HG03439 (cell line): ENCODE results near the gene WNT3.
"Not testable (repeated sequence)": the region's sequence is repeated elsewhere in the genome, so short reads cannot be mapped to it uniquely, and the experiment has no call there.

Experiments
- ATAC-seq: cut with Tn5 transposase; IDR thresholded peaks from one replicate; pipeline ENCODE4 v1.9.1; 2021; ENCODE audit warnings: mild to moderate bottlenecking, moderate library complexity; ENCODE audit not compliant: unreplicated experiment

The WNT3 gene, protein sequence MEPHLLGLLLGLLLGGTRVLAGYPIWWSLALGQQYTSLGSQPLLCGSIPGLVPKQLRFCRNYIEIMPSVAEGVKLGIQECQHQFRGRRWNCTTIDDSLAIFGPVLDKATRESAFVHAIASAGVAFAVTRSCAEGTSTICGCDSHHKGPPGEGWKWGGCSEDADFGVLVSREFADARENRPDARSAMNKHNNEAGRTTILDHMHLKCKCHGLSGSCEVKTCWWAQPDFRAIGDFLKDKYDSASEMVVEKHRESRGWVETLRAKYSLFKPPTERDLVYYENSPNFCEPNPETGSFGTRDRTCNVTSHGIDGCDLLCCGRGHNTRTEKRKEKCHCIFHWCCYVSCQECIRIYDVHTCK

DNA sequence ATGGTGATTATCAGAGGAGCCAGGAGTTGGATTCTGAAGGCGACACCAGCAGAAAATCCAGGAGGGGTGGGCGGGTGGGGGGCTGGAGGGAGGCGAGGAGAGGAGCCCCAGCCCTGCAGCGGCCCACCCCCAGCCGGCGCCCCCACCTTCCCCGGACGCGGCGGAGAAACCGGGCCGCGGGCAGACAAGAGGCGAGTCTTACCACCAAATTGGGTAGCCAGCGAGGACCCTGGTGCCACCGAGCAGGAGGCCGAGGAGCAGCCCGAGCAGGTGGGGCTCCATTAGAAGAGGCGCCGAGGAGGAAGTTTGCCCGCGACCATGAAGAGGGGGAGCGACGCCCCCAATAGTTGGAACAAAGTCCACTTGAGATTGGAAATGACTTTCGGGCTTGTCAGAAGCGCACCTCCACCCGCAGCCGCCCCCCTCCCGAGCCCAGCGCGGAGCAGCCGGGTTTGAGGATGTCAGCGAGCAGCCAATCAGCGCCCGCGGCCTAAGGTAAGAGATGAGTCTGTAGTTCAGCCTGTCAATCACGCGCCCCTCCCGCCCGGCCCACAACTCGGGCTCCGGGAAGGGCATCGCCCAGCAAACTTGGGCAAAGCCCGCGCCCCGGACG lies at the start of gene WNT3:
Gene WNT3 (minus strand): TSS at position 377 of the 613 bp plus-strand sequence. CDS start 95 bp downstream, at position 282.
- ATAC-seq: no peak

DNA sequence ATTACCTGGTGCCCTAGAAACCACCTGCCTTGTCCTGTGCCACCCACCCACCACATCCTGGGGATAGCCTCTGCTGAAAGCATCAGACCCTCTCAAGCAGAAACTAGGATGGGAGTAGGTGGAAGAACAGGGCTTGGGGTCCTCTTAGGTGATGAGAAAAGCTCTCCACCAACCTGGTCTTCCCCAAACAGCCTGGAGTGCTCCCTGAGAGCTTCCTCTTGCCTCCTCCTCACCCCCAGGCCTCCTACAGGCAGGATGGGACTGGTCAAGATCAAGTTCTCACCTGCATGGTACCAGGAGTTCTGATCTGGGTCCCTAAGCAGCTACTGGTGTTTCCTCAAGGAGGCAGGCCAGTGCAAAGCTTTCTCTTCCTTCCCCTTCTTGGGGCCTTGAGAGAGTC lies 48.3 kb upstream of the WNT3 start:
- no peak for ATAC-seq

DNA sequence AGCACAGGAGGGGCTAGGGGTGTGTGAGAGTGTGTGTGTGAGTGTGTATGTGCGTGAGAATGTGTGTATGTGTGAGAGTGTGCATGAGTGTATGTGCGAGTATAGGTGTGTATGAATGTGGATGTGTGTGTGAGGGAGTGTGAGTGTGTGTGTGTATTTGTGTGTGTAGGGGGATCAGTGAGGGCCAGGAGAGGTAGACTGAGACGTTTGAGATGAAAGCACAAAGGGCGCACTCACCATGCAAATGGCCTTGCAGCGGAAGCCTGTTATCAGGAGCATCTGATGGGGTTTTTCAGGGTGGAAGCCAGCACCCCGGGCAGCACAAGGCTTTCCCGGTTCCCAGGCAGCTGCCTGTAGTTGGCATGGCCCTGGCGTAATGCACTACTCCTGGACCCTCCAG lies 47.8 kb upstream of the WNT3 start:
- no peak for ATAC-seq

DNA sequence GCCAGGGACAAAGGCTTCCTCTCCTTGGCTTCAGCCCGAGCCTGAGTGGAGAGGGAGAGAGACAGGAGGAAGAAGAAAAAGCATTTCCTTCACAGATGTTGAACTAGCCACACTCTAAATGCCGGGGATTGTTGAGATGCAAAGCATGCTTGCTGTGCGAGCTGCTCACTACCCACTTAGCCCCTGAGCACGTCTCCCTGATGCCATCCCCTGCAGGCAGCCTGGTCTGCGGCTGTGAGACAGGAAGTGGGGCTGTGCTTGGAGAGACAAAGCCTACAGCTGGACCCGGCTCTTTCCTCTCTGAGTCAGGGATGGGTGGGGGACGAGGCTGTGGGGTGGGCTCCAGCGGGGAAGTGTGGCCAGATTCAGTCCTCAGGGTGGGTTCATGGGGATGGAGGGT lies 46.6 kb upstream of the WNT3 start:
- no peak for ATAC-seq

DNA sequence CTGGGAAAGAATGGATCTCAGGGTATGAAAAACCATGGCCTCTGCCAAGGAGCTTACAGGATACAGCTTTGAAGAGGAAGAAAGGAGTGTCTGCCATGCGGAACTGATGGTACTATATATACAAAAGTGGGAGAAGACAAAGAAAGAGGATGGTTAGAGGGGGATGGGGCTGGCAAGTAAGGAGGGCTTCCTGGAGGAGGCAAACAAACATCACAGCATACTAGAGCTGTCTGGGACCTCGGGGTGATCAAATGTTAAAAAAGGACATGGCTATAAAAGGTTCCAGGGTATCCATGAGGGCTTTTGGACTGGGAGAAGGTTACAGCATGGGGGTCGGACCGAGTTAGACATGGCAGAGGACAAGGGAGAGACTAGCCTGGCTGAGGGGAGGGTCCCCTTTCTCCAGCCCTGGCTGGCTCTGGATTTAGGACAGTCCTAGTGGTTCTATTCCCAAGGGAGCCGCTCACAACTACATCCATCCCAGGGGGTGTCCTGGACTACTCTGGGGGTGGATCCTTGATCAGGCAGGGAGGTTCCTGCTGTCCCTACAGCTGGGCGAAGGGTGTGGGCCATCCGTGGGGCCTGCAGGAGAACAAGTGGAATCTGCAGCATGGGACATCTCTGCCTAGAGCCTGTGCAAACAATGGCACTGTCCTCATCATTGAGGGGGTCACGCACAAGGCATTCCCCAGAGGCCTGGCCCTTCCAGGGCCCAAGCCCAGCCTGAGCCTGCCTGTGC lies 45.1 kb upstream of the WNT3 start:
- ATAC-seq: no peak

DNA sequence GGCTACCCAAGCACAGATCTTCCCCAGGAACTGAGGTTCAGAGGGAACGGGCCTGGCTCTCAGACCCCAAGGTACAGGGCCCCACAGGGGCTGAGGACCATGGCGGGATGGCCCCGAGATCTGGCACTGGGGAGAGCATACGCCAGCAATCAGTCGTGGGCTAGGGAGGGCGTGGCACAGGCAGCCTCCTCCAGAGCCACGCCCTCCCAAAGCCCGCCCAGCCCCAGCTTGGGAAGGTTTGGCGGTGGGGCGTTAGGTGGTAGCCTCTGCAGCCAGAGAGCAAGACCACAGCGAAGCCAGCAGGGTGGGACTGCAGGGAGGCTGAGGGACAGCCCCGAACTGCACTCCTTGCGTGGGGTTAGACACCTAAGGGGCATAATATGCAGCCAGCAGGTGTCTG lies 44.5 kb upstream of the WNT3 start:
- ATAC-seq: no peak

DNA sequence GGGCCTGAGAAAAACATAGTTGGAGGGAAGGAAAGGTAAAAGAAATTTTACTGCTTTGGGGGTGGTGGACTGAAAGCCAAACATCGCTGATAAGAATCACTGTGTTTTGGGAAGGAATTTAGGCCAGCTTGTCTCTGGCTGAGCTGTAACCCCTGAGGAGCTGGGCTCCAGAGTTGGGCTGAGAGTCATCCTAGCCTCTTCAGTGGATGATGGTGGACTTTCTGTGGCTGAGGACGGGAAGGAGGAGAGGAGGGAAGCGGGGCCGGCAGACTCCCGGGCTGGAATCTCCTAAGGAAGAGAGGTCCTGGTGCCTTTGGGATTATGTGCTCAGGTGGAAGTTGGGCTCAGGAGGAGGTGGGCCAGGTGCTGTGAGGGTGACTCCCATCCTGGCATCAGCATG lies 41.5 kb upstream of the WNT3 start:
- no peak for ATAC-seq

DNA sequence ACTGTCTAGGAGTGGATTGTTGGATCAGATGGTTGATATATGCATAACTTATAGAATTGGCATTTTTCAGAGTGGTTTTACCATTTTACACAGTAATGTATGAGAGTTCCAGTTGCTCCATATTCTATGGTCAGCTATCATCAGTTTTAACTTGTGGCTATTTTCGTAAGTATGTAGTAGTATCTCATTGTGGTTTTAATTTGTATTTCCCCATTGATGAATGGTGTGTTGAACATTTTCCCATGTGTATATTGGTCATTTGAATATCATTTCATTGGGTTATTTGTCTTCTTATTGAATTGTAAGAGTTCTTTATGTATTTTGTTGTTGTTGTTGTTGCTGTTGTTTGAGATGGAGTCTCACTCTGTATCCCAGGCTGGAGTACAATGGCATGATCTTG lies 39.1 kb upstream of the WNT3 start:
- no peak for ATAC-seq

DNA sequence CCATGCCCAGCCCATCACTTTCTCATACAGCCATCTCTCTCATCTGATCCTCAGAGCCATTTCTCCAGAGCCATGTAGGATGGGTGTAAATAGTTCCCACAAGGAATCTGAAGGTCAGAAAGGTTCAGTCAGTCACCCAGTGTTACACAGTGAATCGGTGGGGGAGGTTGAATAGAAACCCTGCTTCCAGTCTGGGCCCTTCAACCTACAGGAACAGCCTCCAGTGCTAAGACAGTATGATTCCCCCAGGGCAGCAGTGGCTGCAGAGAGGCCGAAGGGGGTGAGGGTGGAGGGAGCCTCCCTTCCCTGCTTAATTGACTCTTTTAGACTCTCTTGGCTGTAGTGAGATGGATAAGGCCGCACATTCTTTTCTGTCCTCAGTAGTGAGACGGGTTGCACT lies 36.5 kb upstream of the WNT3 start:
- ATAC-seq: no peak

DNA sequence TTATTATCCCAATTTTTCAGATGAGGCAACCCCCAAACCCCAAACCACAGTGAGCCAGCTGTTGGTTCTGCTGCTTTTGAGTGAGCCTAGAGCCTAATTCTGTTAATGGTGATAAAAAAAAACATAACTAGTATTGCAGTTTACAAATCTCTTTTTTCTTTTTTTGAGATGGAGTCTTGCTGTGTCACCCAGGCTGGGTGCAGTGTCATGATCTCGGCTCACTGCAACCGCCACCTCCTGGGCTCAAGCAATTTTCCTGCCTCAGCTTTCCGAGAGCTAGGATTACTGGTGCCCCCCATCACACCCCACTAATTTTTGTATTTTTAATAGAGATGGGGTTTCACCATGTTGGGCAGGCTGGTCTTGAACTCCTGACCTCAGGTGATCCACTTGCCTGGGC lies 36.0 kb upstream of the WNT3 start:
- ATAC-seq: no peak

DNA sequence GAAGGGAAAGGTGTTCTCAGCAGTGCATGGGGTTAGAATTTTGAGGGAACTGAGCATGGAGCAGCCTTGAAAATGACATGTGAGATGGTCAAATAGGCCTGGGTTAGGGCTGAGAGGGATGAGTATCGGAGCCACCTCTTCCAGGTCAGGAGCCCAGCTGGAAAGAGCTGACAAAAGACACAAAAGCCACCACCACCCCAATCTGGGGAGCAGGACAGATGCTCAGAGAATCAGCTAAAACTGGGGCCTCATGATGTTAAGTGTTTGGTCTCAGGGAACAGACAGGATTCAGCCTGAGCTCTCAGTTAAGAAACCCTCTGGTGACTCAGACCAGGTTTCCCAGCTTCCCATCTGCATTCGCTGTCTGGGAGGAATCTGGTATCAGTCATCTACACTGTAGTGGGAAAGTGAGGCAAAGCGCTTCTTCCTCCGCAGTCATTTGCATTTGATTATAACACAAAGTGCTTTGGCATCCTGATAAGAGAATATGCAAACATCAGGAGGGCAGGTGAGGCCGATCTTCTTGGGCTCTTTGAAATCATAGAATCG lies 35.5 kb upstream of the WNT3 start:
- no peak for ATAC-seq

DNA sequence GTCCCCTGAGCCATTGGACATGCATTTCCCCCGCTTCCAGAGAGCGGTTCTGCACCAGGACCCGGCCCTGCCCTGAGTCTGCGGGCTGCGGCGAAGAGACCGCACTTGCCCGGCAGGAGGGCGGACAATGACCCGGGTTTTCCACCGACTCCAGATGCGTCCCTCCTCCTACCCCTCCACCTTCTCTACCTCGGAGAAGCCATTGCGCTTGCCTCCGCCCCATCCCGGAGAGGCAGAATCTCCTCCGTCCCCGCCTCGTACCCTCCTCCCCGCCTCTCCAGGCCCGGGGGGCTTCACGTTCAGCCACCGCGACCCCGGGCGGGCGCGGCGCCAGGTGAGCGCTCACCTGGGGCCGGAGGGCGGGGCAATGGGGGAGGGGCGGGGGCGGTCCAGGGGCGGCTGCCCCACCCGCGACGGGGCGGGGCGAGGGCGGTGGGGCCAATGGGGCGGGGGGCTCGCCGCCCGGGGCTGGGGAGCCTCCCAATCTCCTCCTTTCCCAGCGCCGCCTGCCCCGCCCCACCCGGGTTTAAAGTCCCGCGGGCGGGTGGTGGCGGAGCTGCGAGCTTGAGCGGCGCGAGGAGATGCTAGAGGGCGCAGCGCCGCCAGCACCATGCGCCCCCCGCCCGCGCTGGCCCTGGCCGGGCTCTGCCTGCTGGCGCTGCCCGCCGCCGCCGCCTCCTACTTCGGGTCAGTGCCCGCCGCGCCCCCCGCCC lies 32.7 kb upstream of the WNT3 start, which contains the start of gene WNT9B:
Gene WNT9B (plus strand): TSS at position 555 of the 713 bp plus-strand sequence. CDS start 56 bp downstream, at position 611.
- ATAC-seq: no peak

DNA sequence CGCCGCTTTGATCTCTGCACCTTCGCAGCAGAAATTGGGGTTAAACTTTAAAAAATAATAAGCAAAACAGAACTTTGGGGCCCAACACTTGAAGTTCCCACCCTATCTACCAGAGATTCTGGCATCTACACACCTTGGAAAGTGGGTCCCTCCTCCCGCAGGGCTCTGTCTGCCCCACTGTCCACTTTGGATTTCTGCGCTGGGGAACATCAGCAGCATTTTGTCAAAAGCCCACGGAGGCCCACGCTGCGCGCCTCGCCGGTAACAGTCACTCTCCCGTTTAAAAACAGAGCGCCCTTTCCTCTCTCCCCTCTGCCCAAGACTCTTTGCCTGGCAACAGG lies 32.2 kb upstream of the WNT3 start:
- no peak for ATAC-seq

DNA sequence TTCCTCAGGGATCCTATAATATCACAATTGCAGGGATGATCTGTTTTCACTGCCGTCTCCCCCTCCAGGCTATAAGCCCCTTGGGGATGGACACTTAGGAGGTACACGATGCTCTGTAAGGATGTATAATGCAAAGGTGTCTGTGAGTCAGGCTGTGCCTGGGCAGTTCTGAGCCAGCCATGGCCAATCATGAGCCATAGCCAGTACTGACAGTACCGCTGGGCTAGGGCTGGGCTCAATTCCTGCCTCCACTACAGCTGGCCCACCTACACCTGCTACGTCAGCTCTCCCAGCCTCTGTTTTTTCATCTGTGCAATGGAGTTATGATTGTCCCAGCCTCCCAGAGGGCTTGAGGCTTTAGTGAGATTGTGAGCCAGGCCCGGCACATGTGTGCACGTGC lies 30.0 kb upstream of the WNT3 start:
- no peak for ATAC-seq

DNA sequence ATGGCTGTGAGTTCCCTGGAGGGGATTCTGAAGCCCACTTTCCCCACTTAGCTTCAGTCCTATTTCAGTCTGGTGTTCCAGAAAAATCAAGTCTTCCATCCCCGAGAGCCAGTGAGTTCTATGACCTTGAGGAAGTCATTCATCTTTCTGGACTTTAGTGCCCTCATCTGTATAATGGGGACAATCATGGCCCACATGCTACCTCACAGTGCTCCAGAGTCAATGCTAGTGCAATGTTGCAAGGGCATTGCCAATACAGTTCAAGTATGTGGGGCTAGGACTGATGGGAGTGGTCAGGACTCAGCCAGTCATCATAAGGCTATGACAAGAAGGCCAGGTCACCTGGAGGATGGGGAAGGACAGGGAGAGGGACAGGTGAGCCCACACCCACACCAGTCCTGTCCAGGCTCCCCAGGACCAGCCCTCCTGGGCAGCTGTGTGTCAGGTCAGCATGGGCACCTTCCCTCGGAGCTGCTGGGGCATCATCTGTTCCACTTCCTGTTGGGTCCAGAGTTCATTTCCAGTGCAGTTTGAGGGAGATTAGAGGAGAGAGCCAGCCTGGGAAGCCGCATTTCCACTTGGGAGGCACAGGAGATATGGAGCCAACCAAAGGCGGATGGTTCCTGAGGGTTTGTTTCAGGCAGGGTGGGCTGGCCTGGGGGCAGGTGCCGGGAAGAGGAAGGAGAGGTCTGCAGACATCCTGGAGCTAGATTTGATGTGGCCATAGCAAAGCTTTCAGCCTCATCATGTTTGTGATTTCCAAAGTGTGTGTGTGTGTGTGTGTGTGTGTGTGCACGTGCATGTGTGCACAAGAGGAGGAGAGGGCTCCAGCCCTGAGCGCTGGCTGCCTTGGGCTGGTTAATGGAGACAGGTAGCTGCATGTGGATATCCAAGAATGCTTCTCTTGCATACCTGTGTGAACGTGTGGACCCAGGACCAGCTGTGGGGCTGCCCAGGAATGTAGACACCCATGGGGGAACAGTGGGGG lies 29.0 kb upstream of the WNT3 start:
- ATAC-seq: no peak

DNA sequence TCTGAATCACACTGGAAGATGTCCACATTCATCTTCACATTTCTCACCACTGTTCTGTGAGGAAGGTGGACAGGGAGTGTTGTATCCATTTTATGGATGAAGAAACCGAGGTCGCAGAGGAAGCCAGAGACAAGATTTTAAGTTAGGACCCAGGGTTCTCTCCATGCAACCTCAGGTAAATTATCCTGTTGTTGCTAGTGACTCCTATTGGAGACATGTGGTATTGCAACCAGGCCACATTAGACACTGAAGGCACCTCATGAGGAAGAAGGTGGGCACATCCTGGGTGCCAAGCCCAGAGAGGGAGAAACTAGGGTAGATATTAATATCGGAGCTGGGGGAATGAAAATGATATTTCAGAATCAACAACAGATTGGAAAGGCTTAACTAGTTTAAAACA lies 24.3 kb upstream of the WNT3 start:
- ATAC-seq: no peak

DNA sequence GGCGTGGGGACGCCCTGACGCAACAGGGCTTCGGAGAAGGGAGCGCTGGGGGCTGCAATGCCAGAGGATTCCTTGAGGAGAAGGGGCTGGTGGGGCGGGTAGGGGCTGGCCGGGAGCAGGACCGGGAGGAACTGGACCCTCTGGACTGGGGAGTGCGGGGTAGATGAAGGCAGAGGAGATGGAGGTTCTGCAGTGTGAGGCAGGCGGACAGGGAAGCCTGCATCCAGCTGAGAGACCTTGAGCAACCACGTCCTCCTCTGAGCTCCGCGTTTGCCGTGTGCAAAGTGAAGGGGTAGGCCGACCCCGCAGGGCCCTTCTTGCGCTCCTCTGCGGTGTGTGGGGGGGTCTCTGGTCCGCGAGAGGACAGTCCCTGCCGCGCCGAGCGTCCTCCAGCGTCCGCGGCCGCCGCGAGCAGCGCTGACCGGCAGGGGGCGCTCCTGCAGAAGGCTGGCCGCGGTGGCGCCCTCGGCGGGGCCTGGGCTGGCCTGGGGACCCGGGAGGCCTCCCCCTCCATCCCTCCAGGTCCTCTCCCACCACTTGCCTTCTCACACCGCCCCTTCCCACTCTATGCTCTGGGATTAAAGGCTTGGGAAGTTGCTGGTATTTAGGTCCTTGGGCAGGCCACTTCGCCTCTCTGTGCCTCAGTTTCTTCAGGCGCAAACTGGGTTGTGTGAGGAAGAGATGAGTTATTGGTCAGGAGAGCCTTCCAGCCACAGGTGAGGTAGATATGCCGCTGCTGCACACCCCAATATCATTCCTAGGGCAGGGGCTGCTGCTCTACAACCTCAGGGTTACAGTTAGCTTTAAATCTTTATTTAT lies 23.3 kb upstream of the WNT3 start:
- ATAC-seq: no peak

DNA sequence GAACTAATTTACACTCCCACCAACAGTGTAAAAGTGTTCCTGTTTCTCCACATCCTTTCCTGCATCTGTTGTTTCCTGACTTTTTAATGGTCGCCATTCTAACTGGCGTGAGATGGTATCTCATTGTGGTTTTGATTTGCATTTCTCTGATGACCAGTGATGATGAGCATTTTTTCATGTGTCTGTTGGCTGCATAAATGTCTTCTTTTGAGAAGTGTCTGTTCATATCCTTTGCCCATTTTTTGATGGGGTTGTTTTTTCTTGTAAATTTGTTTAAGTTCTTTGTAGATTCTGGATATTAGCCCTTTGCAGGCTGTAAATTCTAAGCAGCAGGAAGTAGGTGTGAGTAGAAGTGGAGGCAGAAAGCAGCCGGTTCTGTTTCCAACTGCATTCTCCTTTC lies 22.1 kb upstream of the WNT3 start:
- ATAC-seq: not testable (repeated sequence)

DNA sequence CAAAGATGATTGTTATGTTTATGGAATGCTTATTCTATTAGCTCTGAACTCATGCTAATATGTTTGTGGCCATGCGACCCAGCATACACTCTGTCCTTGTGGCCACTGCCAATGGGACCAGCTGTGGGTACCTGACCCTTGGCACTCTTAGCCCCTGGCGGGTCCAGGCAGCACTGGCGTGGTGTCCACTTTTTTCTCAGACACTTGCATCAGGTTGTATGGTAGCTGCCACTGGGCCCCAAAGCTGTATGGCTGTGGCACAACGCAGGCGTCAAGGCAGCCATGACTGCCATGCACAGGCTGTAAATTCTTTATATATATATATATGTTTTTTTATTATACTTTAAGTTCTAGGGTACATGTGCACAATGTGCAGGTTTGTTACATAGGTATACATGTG lies 20.7 kb upstream of the WNT3 start:
- no peak for ATAC-seq
